Panc1 (cell line): ENCODE data around the gene C9orf152. TPM values are rescaled to one million over a fixed set of nuclear protein-coding genes. Genes with fewer than 3 reads are reported as not detected.

Source experiments
- ATAC-seq: fragments of 200-7000 bp; cut with Tn5 transposase; 2 replicates; pipeline ENCODE4 v1.9.1; 2020; ENCODE audit warnings: mild to moderate bottlenecking, moderate library complexity
- BruUV-seq: library from RNA; stranded (reverse); fragments of 400-500 nt; replicated peaks from 2 replicates; lab custom pipeline; 2021; lab: Mats Ljungman, UMichigan
- CTCF ChIA-PET: fragments of 300-600 bp; sonication (Branson Sonifier 250); formaldehyde crosslinking; loops from one replicate; lab custom pipeline; 2022; ENCODE audit warnings: antibody characterized with exemption; lab: Charles Lee
- POLR2A ChIA-PET: fragments of 300-600 bp; sonication (Branson Sonifier 250); formaldehyde crosslinking; loops from one replicate; lab custom pipeline; 2022; ENCODE audit warnings: antibody characterized with exemption; lab: Charles Lee
- DNase-seq: peaks from one replicate; pipeline ENCODE4 v3.0.0-alpha.2; 2010; ENCODE audit warnings: low read depth, low spot score
- H3K27ac ChIP-seq: 2 replicates; pipeline ENCODE4 v1.5.1; 2011; ENCODE audit warnings: mild to moderate bottlenecking, low read length, inconsistent platforms
- H3K27me3 ChIP-seq: fragments of 200-500 bp; sonication (Bioruptor generic); 2 replicates; pipeline ENCODE4 v1.6.0; 2014; ENCODE audit warnings: low read length, inconsistent platforms; ENCODE audit not compliant: control insufficient read depth, insufficient read depth
- H3K36me3 ChIP-seq: fragments of 200-500 bp; sonication (Bioruptor generic); 2 replicates; pipeline ENCODE4 v1.5.1; 2014; ENCODE audit warnings: inconsistent platforms, mild to moderate bottlenecking, low read length, moderate library complexity; ENCODE audit not compliant: control insufficient read depth, insufficient read depth
- H3K4me1 ChIP-seq: 2 replicates; pipeline ENCODE4 v1.5.1; 2011; ENCODE audit warnings: inconsistent platforms, mild to moderate bottlenecking, low read length, moderate library complexity; ENCODE audit not compliant: control insufficient read depth, insufficient read depth
- H3K4me3 ChIP-seq, 2 experiments: 2 replicates each; pipeline ENCODE4 v1.5.1; 2011 to 2012; ENCODE audit warnings: low read depth in 2 of 2, low read length in 2 of 2, mild to moderate bottlenecking in 2 of 2, inconsistent platforms in 1 of 2, moderate library complexity in 1 of 2
- H3K9me3 ChIP-seq: fragments of 200-500 bp; sonication (Bioruptor generic); 2 replicates; pipeline ENCODE4 v1.5.1; 2014; ENCODE audit warnings: low read depth, mild to moderate bottlenecking, inconsistent platforms, low read length, moderate library complexity; ENCODE audit not compliant: control insufficient read depth, insufficient read depth
- CTCF ChIP-seq: fragments of 450-650 bp; IDR thresholded peaks from 2 replicates; pipeline ENCODE4 v1.5.1; 2017; ENCODE audit warnings: mild to moderate bottlenecking
- POLR2AphosphoS5 ChIP-seq: IDR thresholded peaks from 2 replicates; pipeline ENCODE4 v1.6.1; 2012; ENCODE audit warnings: mild to moderate bottlenecking, low read depth, low read length, moderate library complexity
- REST ChIP-seq, 2 experiments: IDR thresholded peaks; 2 replicates each; pipeline ENCODE4 v1.6.1; 2011 to 2012; ENCODE audit warnings: low read depth in 2 of 2, control low read depth in 1 of 2, low read length in 1 of 2, mild to moderate bottlenecking in 1 of 2, moderate library complexity in 1 of 2; ENCODE audit not compliant: insufficient read depth in 1 of 2
- SIN3A ChIP-seq: IDR thresholded peaks from 2 replicates; pipeline ENCODE4 v1.6.1; 2012; ENCODE audit warnings: low read depth, mild to moderate bottlenecking, low read length, moderate library complexity, borderline replicate concordance; ENCODE audit not compliant: insufficient read depth
- TCF7L2 ChIP-seq: IDR thresholded peaks from 2 replicates; pipeline ENCODE4 v1.6.1; 2011; ENCODE audit warnings: mild to moderate bottlenecking, low read depth, low read length, inconsistent platforms
- in situ Hi-C: cut with HindIII; loops from 2 replicates; pipeline ENCODE4 v1.10.0; 2016; ENCODE audit warnings: low sequenced_read_pairs, low pct_unique_long_range_greater_than_20kb
- intact Hi-C: fragments of 100-400 bp; cut with micrococcal nuclease; formaldehyde crosslinking; loops from one replicate; pipeline ENCODE4 v1.10.0; 2022; ENCODE audit not compliant: unreplicated experiment
- total RNA-seq: library from RNA; stranded (reverse); gene quantifications from one replicate; pipeline ENCODE4 v1.2.1, GENCODE V29; 2021; ENCODE audit not compliant: unreplicated experiment

Gene C9orf152
- total RNA-seq, 1 experiment from 2014 or later, result 0.10 TPM

GRCh38 chr9:110175275-110175968 lies 32.5 kb downstream of the C9orf152 start:
- in situ Hi-C loops, result no loop called here

GRCh38 chr9:110173322-110173642 lies 34.7 kb downstream of the C9orf152 start:
- BruUV-seq, result no TSS peak
- DNase-seq (no peak), ATAC-seq (no peak)
- in situ Hi-C loops, result no loop called here
- Histone ChIP-seq H3K36me3 (no peaks in the 10 kb centered on the region), H3K4me1 (no peaks in the 10 kb centered on the region), H3K27ac (no peak overlapping the region), H3K4me3 (no peak overlapping the region), H3K9me3 (no peaks in the 10 kb centered on the region), H3K27me3 (no peaks in the 10 kb centered on the region)
- CTCF ChIA-PET, result interaction anchor here (0.7 kb wide), 1 partner anchor 1743 kb away, joined by 10 read pairs; no protein-coding TSS in a partner anchor
- POLR2A ChIA-PET, result no interaction called here
- TF ChIP-seq SIN3A, result no peak
- TF ChIP-seq REST (IDR thresholded peaks at IDR 0.05; ENCODE audit: insufficient read depth in 1 of 2, low read depth in 2 of 2, low read length in 1 of 2), result no peak
- no peak for TF ChIP-seq TCF7L2
- no peak for TF ChIP-seq POLR2AphosphoS5
- no peak for TF ChIP-seq CTCF
- intact Hi-C loops, result no loop called here

More at GRCh38 chr9:110175275-110175968, 32.5 kb downstream of the C9orf152 start:
- CTCF ChIA-PET, result no interaction called here
- no peak for ATAC-seq
- no TSS peak for BruUV-seq
- no peaks in the 10 kb centered on the region for H3K27me3 ChIP-seq
- H3K9me3 ChIP-seq, result no peaks in the 10 kb centered on the region
- TF ChIP-seq CTCF, result no peak
- no peak for TF ChIP-seq TCF7L2
- TF ChIP-seq POLR2AphosphoS5, result no peak
- no peak for TF ChIP-seq SIN3A
- TF ChIP-seq REST (IDR thresholded peaks at IDR 0.05; ENCODE audit: insufficient read depth in 1 of 2, low read depth in 2 of 2, low read length in 1 of 2), result no peak
- no peak for DNase-seq
- intact Hi-C loops, result no loop called here
- H3K36me3 ChIP-seq, result no peaks in the 10 kb centered on the region
- POLR2A ChIA-PET, result no interaction called here
- no peaks in the 10 kb centered on the region for H3K4me1 ChIP-seq
- no peak overlapping the region for H3K4me3 ChIP-seq
- H3K27ac ChIP-seq, result no peak overlapping the region
